ENCODE results near the gene SRRD.

DNA sequence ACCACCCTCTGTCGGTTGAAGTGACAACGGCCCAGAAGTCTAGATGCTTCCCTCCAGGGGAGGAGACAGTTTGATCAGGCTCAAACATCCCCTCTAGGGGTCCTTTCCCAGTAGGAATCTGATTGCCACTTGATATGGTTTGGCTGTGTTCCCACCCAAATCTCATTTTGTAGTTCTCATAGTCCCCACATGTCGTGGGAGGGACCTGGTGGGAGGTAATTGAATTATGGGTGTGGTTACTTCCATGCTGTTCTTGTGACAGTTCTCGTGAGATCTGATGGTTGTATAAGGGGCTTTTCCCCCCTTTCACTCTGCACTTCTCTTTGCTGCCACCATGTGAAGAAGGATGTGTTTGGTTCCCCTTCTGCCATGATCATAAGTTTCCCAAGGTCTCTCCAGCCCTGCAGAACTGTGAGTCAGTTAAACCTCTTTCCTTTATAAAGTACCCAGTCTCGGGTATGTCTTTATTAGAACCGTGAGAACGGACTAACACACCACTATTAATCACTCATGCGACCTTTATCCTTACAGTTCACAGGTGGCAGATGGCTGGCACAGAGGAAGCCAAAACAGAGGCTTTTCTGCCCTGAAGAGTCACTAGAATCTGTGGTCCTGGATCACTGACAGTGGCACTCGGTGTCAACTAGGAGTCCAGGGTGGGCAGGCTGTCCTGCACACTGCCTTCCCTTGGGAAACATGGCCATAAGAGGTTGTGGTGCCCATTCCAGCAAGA lies 33.1 kb upstream of the SRRD start:
- TF ChIP-seq, protein P1, sequence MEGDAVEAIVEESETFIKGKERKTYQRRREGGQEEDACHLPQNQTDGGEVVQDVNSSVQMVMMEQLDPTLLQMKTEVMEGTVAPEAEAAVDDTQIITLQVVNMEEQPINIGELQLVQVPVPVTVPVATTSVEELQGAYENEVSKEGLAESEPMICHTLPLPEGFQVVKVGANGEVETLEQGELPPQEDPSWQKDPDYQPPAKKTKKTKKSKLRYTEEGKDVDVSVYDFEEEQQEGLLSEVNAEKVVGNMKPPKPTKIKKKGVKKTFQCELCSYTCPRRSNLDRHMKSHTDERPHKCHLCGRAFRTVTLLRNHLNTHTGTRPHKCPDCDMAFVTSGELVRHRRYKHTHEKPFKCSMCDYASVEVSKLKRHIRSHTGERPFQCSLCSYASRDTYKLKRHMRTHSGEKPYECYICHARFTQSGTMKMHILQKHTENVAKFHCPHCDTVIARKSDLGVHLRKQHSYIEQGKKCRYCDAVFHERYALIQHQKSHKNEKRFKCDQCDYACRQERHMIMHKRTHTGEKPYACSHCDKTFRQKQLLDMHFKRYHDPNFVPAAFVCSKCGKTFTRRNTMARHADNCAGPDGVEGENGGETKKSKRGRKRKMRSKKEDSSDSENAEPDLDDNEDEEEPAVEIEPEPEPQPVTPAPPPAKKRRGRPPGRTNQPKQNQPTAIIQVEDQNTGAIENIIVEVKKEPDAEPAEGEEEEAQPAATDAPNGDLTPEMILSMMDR (IDR thresholded peaks at IDR 0.05), result no peak
- TF ChIP-seq POLR2A (IDR thresholded peaks at IDR 0.05), result no peak
